Duodenal mucosa (tissue), 2 donors: ENCODE data around the gene RCSD1.

Experiments used
- H3K27ac ChIP-seq: one replicate; pipeline ENCODE4 v1.7.0; 2013; ENCODE audit warnings: low read depth, low read length
- H3K27me3 ChIP-seq, 2 donors: one replicate each; pipeline ENCODE4 v1.7.0; 2013; ENCODE audit warnings: low read length in 2 of 2, control low read depth in 1 of 2; ENCODE audit not compliant: insufficient read depth in 2 of 2, control insufficient read depth in 1 of 2
- H3K36me3 ChIP-seq, 2 donors: one replicate each; pipeline ENCODE4 v1.7.0; 2013; ENCODE audit warnings: low read length in 2 of 2, control low read depth in 1 of 2; ENCODE audit not compliant: insufficient read depth in 2 of 2, control insufficient read depth in 1 of 2
- H3K4me1 ChIP-seq, 2 donors: one replicate each; pipeline ENCODE4 v1.7.0; 2013; ENCODE audit warnings: low read length in 2 of 2, control low read depth in 1 of 2; ENCODE audit not compliant: insufficient read depth in 2 of 2, control insufficient read depth in 1 of 2
- H3K4me3 ChIP-seq, 2 donors: one replicate each; pipeline ENCODE4 v1.7.0; 2013; ENCODE audit warnings: low read length in 2 of 2, low read depth in 1 of 2
- H3K9ac ChIP-seq, 2 donors: one replicate each; pipeline ENCODE4 v1.7.0; 2013; ENCODE audit warnings: low read length in 2 of 2, low read depth in 1 of 2
- H3K9me3 ChIP-seq, 2 donors: one replicate each; pipeline ENCODE4 v1.7.0; 2013; ENCODE audit warnings: low read length in 2 of 2, control low read depth in 1 of 2; ENCODE audit not compliant: control insufficient read depth in 1 of 2

The RCSD1 gene

DNA sequence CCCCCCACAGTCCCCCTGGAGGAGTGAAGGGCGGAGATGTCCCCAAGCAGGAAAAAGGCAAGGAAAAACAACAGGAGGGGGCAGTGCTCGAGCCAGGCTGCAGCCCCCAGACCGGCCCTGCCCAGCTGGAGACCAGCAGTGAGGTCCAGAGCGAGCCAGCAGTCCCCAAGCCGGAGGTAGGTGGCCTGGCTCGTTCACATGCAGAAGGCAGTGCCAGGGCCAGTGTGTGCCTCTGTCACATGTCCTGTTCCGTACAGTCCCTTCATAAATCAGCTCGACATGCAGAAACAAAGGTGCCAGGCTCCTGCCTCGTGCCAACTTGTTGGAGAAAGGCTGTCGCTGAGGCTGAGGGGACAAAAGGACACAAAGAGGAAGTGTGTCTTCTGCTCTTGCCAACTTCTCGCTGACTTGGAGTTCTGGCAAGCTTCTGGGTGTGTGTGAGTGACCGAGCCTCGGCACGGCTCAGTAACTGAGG lies 67.7 kb downstream of the RCSD1 start:
- peaks cover 3 to 8% of the 10 kb centered on the region in 2 donors for H3K4me1 ChIP-seq
- H3K9me3 ChIP-seq, result no peaks in the 10 kb centered on the region
- H3K36me3 ChIP-seq, result peaks cover 7 to 58% of the 10 kb centered on the region in 2 donors
- no peak overlapping the region for H3K4me3 ChIP-seq
- H3K27me3 ChIP-seq, result no peaks in the 10 kb centered on the region
- no peak overlapping the region for H3K9ac ChIP-seq
- H3K27ac ChIP-seq, result no peak overlapping the region

- Histone ChIP-seq H3K9ac (no peak overlapping the region), H3K4me1 (peaks cover 3 to 8% of the 10 kb centered on the region in 2 donors), H3K9me3 (no peaks in the 10 kb centered on the region), H3K4me3 (no peak overlapping the region), H3K27ac (no peak overlapping the region), H3K27me3 (no peaks in the 10 kb centered on the region), H3K36me3 (peaks cover 4 to 57% of the 10 kb centered on the region in 2 donors)
Measured at GRCh38 chr1:167698313-167698712, 68.3 kb downstream of the RCSD1 start.

GRCh38 chr1:167701510-167701909 lies 71.5 kb downstream of the RCSD1 start:
- H3K36me3 ChIP-seq, result peaks cover 9 to 49% of the 10 kb centered on the region in 2 donors
- no peaks in the 10 kb centered on the region for H3K27me3 ChIP-seq
- H3K4me3 ChIP-seq, result no peak overlapping the region
- H3K9ac ChIP-seq, result no peak overlapping the region
- H3K27ac ChIP-seq, result no peak overlapping the region
- peaks cover 3 to 8% of the 10 kb centered on the region in 2 donors for H3K4me1 ChIP-seq
- H3K9me3 ChIP-seq, result no peaks in the 10 kb centered on the region

GRCh38 chr1:167703557-167703956 lies 73.5 kb downstream of the RCSD1 start:
- Histone ChIP-seq H3K4me1 (no peaks in the 10 kb centered on the region), H3K27ac (no peak overlapping the region), H3K36me3 (peaks cover 9 to 30% of the 10 kb centered on the region in 2 donors), H3K9ac (no peak overlapping the region), H3K27me3 (no peaks in the 10 kb centered on the region), H3K4me3 (no peak overlapping the region), H3K9me3 (no peaks in the 10 kb centered on the region)

DNA sequence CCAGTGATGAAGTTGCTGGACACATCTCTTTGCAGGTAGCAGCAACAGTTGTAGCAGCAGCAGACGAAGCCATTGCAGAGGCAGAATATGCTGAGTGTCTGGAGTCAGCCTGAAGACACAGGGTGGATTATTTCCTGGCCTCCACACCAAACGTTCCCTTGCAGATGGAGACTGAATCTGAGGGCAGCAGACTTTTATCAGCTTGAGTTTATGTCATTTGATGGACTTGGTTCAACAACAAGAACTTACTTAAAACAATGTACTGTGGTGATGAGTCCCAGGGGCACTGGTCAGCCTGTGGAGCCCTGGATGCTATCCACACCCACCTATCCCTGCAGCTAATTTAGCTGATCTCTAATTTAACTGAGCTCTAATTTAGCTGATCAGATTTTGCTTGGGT lies 74.7 kb downstream of the RCSD1 start:
- Histone ChIP-seq H3K36me3 (peaks cover 6 to 23% of the 10 kb centered on the region in 2 donors), H3K9ac (no peak overlapping the region), H3K4me3 (no peak overlapping the region), H3K27me3 (no peaks in the 10 kb centered on the region), H3K9me3 (no peaks in the 10 kb centered on the region), H3K27ac (no peak overlapping the region), H3K4me1 (no peaks in the 10 kb centered on the region)

- Histone ChIP-seq H3K27me3 (no peaks in the 10 kb centered on the region), H3K9ac (no peak overlapping the region), H3K4me1 (no peaks in the 10 kb centered on the region), H3K36me3 (peaks cover 6 to 22% of the 10 kb centered on the region in 2 donors), H3K4me3 (no peak overlapping the region), H3K27ac (no peak overlapping the region), H3K9me3 (no peaks in the 10 kb centered on the region)
Measured at GRCh38 chr1:167705250-167705649, 75.2 kb downstream of the RCSD1 start.

- Histone ChIP-seq H3K27me3 (no peaks in the 10 kb centered on the region), H3K4me1 (peaks cover 3% of the 10 kb centered on the region in 2 donors), H3K27ac (no peak overlapping the region), H3K9me3 (no peaks in the 10 kb centered on the region), H3K9ac (no peak overlapping the region), H3K36me3 (peaks cover 6 to 22% of the 10 kb centered on the region in 2 donors), H3K4me3 (no peak overlapping the region)
Measured at GRCh38 chr1:167706363-167706762, 76.3 kb downstream of the RCSD1 start.

GRCh38 chr1:167706931-167707877 lies 77.2 kb downstream of the RCSD1 start:
- Histone ChIP-seq H3K36me3 (peaks cover 6 to 15% of the 10 kb centered on the region in 2 donors), H3K4me3 (no peak overlapping the region), H3K9ac (no peak overlapping the region), H3K4me1 (peaks cover 5 to 7% of the 10 kb centered on the region in 2 donors), H3K27me3 (no peaks in the 10 kb centered on the region), H3K9me3 (no peaks in the 10 kb centered on the region), H3K27ac (no peak overlapping the region)

GRCh38 chr1:167707942-167708341 lies 77.9 kb downstream of the RCSD1 start:
- H3K36me3 ChIP-seq, result peaks cover 6 to 13% of the 10 kb centered on the region in 2 donors
- no peaks in the 10 kb centered on the region for H3K9me3 ChIP-seq
- H3K27me3 ChIP-seq, result no peaks in the 10 kb centered on the region
- H3K9ac ChIP-seq, result no peak overlapping the region
- H3K4me3 ChIP-seq, result no peak overlapping the region
- peaks cover 5 to 7% of the 10 kb centered on the region in 2 donors for H3K4me1 ChIP-seq
- no peak overlapping the region for H3K27ac ChIP-seq

- H3K27ac ChIP-seq, result no peak overlapping the region
- H3K27me3 ChIP-seq, result no peaks in the 10 kb centered on the region
- no peaks in the 10 kb centered on the region for H3K9me3 ChIP-seq
- no peak overlapping the region for H3K4me3 ChIP-seq
- peaks cover under 1 to 7% of the 10 kb centered on the region in 2 donors for H3K36me3 ChIP-seq
- peaks cover 14 to 15% of the 10 kb centered on the region in 2 donors for H3K4me1 ChIP-seq
- H3K9ac ChIP-seq, result no peak overlapping the region
Measured at GRCh38 chr1:167708940-167709389, 78.9 kb downstream of the RCSD1 start.
